DOHH2 (cell line): ENCODE results near the gene CMTM4.

ENCODE experiments used
- EZH2phosphoT487 ChIP-seq: fragments of 200-600 bp; sonication (generic); IDR thresholded peaks from 2 replicates; pipeline ENCODE4 v1.6.1; 2017; ENCODE audit warnings: borderline replicate concordance, mild to moderate bottlenecking, antibody characterized with exemption, low read length, moderate library complexity, mixed read lengths
- TF ChIP-seq, protein P1 (sequence below): fragments of 200-600 bp; sonication (generic); IDR thresholded peaks from one replicate; pipeline ENCODE4 v1.5.1; 2014; ENCODE audit warnings: antibody characterized with exemption, mild to moderate bottlenecking, low read depth, low read length; ENCODE audit not compliant: poor library complexity, severe bottlenecking

DNA sequence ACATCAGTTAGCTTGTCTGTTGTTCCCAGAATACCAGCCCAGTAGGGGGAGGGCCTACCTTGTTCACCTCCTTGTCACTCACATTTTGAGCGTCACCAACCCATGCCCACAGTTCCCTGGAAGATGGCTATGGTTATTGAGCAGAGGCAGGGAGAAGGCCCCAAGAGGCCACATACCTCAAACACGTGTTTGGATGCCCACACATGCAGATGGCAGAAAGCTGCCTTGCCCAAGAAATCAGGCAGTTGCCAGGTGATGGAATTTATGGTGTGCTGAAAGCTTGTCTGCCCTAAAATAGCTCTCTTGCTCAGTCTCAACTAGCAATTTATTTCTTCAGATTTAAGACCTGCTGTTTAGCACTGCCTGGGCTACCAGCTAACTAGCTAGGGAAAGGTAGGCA is 16.5 kb upstream of the CMTM4 start:
- TF ChIP-seq, protein P1, sequence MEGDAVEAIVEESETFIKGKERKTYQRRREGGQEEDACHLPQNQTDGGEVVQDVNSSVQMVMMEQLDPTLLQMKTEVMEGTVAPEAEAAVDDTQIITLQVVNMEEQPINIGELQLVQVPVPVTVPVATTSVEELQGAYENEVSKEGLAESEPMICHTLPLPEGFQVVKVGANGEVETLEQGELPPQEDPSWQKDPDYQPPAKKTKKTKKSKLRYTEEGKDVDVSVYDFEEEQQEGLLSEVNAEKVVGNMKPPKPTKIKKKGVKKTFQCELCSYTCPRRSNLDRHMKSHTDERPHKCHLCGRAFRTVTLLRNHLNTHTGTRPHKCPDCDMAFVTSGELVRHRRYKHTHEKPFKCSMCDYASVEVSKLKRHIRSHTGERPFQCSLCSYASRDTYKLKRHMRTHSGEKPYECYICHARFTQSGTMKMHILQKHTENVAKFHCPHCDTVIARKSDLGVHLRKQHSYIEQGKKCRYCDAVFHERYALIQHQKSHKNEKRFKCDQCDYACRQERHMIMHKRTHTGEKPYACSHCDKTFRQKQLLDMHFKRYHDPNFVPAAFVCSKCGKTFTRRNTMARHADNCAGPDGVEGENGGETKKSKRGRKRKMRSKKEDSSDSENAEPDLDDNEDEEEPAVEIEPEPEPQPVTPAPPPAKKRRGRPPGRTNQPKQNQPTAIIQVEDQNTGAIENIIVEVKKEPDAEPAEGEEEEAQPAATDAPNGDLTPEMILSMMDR, result no peak
- TF ChIP-seq EZH2phosphoT487, result no peak
